ENCODE data around the gene EMC9.

- no peak for TF ChIP-seq KDM5A (IDR thresholded peaks at IDR 0.05; ENCODE audit: low read length)
- no peak for TF ChIP-seq CEBPB (IDR thresholded peaks at IDR 0.05; ENCODE audit: low read depth, low read length)
- TF ChIP-seq NRF1 (IDR thresholded peaks at IDR 0.05; ENCODE audit: low read depth, low read length) = no peak
- TF ChIP-seq BCL11A (IDR thresholded peaks at IDR 0.05; ENCODE audit: low read depth in 2 of 2, low read length in 2 of 2) = no peak
These were observed 13.7 kb downstream of the EMC9 start for GRCh38 chr14:24127673-24128072.

Data from H1 (cell line).